Measurements from ENCODE around the gene SLCO2B1.

- TF ChIP-seq CTCF (IDR thresholded peaks at IDR 0.05; ENCODE audit: low read depth, low read length, poor library complexity, severe bottlenecking) (no peak), EZH2phosphoT487 (IDR thresholded peaks at IDR 0.05; ENCODE audit: borderline replicate concordance, low read length) (no peak)
Measured at GRCh38 chr11:75193711-75194110, 42.8 kb downstream of the SLCO2B1 start.

All from DOHH2 (cell line).